Esophagus muscularis mucosa (tissue), 4 donors: ENCODE results near the gene FAM193B.

Experiments
- CTCF ChIP-seq, 3 experiments: fragments of 200-600 bp in 2 of 3; fragments of 450-650 bp in 1 of 3; sonication (generic) in 2 of 3; IDR thresholded peaks; one replicate each; pipeline ENCODE4 v1.5.1; 2017 to 2019; ENCODE audit warnings: antibody characterized with exemption in 3 of 3, mild to moderate bottlenecking in 2 of 3, moderate library complexity in 1 of 3
- EP300 ChIP-seq: sonication (generic); formaldehyde crosslinking; IDR thresholded peaks from one replicate; pipeline ENCODE4 v1.6.1; 2017; ENCODE audit warnings: antibody characterized with exemption
- POLR2A ChIP-seq: fragments of 450-650 bp; IDR thresholded peaks from one replicate; pipeline ENCODE4 v1.6.1; 2017; ENCODE audit warnings: antibody characterized with exemption, moderate library complexity, mild to moderate bottlenecking, low read depth

GRCh38 chr5:177594071-177594470 lies 39.7 kb upstream of the FAM193B start:
- TF ChIP-seq CTCF (IDR thresholded peaks at IDR 0.05) (no peak), POLR2A (no peak), EP300 (no peak)
